GM12874 (cell line): Measurements from ENCODE around the gene MESP2.

Source experiments
- CTCF ChIP-seq: IDR thresholded peaks from 2 replicates; pipeline ENCODE4 v1.5.1; 2011; ENCODE audit warnings: low read depth, mild to moderate bottlenecking, control low read depth, low read length, moderate library complexity; ENCODE audit not compliant: insufficient read depth

MESP2 gene

GRCh38 chr15:89775815-89776214, 317 bp upstream of the MESP2 start:
- no peak for TF ChIP-seq CTCF

GRCh38 chr15:89777073-89777751, 1.1 kb downstream of the MESP2 start:
- TF ChIP-seq CTCF, result no peak

- TF ChIP-seq CTCF, result no peak
Observed at GRCh38 chr15:89777782-89778380, 1.7 kb downstream of the MESP2 start.

GRCh38 chr15:89778861-89779260, 2.7 kb downstream of the MESP2 start:
- no peak for TF ChIP-seq CTCF

GRCh38 chr15:89780601-89781000, 4.5 kb downstream of the MESP2 start:
- TF ChIP-seq CTCF, result no peak

- TF ChIP-seq CTCF, result no peak
Observed at GRCh38 chr15:89781055-89781454, 4.9 kb downstream of the MESP2 start.

- TF ChIP-seq CTCF, result no peak
Observed at GRCh38 chr15:89781891-89782618, 5.9 kb downstream of the MESP2 start.
